ENCODE data around the gene KRTAP1-1. TPM values are rescaled to one million over a fixed set of nuclear protein-coding genes. Genes with fewer than 3 reads are reported as not detected.
"Not testable (repeated sequence)": the region's sequence is repeated elsewhere in the genome, so short reads cannot be mapped to it uniquely, and the experiment has no call there.

KRTAP1-1 gene
- polyA plus RNA-seq, 2 of the 4 experiments (the other 2 are of a cell fraction): not detected

GRCh38 chr17:41002814-41003213, 38.4 kb downstream of the KRTAP1-1 start:
- H3K4me2 ChIP-seq: peak overlapping the region; percentile 19; the same call in 2 of the 3 replicates
- POLR2A ChIA-PET: no interaction called here
- H3K4me1 ChIP-seq: peaks cover 10% of the 10 kb centered on the region
- DNase-seq (ENCODE audit: low read depth in 1 of 2, low spot score in 1 of 2): no peak
- FAIRE-seq: peak; percentile 85
- no peak overlapping the region for H3K4me3 ChIP-seq
- CTCF ChIA-PET: no interaction called here
- TF ChIP-seq EHF (CRISPR knock-in tag; IDR thresholded peaks at IDR 0.05) (no peak), ZSCAN20 (CRISPR knock-in tag; IDR thresholded peaks at IDR 0.05) (no peak), FOSL2 (IDR thresholded peaks at IDR 0.05) (no peak), FOSL2 (CRISPR knock-in tag; IDR thresholded peaks at IDR 0.05) (0 out of 2 replicates have a peak, but pooled peaks have one; percentile 19)
- no peaks in the 10 kb centered on the region for H3K9me3 ChIP-seq
- 8% methylated on average over 5 of the region's 5 CpGs for WGBS (ENCODE audit: missing lambda C conversion rate)
- H3K27ac ChIP-seq: no peak overlapping the region
- ATAC-seq: no peak

- Histone ChIP-seq H3K4me3 (no peak overlapping the region), H3K4me2 (no peak overlapping the region), H3K9me3 (no peaks in the 10 kb centered on the region), H3K4me1 (peaks cover 10% of the 10 kb centered on the region), H3K27ac (no peak overlapping the region)
- FAIRE-seq (no peak), DNase-seq (ENCODE audit: low read depth in 1 of 2, low spot score in 1 of 2) (no peak), ATAC-seq (no peak)
- CTCF ChIA-PET: interaction anchor here (0.7 to 1.0 kb wide), 2 partner anchors 17 to 547 kb away, joined by 3 read pairs; no protein-coding TSS in a partner anchor
- 84% methylated on average over 4 of the region's 4 CpGs for WGBS (ENCODE audit: missing lambda C conversion rate)
- no peak for TF ChIP-seq HOXB5 (CRISPR knock-in tag; IDR thresholded peaks at IDR 0.05)
- no peak for TF ChIP-seq POLR2AphosphoS2 (conservative IDR thresholded peaks at IDR 0.05; ENCODE audit: low read length)
- no peak for TF ChIP-seq HMGXB4 (CRISPR knock-in tag; IDR thresholded peaks at IDR 0.05; ENCODE audit: borderline replicate concordance)
- POLR2A ChIA-PET: no interaction called here
Measured at GRCh38 chr17:41001795-41002194, 39.5 kb downstream of the KRTAP1-1 start.

- DNase-seq (ENCODE audit: low read depth in 1 of 2, low spot score in 1 of 2); H3K9me3 ChIP-seq; ATAC-seq; H3K4me3 ChIP-seq; POLR2A ChIA-PET; FAIRE-seq; H3K27ac ChIP-seq; H3K4me2 ChIP-seq; CTCF ChIA-PET: not testable (repeated sequence)
- H3K4me1 ChIP-seq: peaks cover 10% of the 10 kb centered on the region
- WGBS (ENCODE audit: missing lambda C conversion rate): 80% methylated on average over 6 of the region's 6 CpGs
Measured at GRCh38 chr17:40999563-40999962, 41.7 kb downstream of the KRTAP1-1 start, which contains the start of gene KRTAP3-2. TSS of gene KRTAP3-2 (minus strand) at chr17:40999906. CDS start at chr17:40999853, 53 bp downstream.

GRCh38 chr17:40997361-40997760, 43.9 kb downstream of the KRTAP1-1 start:
- DNase-seq (ENCODE audit: low read depth in 1 of 2, low spot score in 1 of 2) (no peak), FAIRE-seq (peak; percentile 54), ATAC-seq (no peak)
- TF ChIP-seq KDM1A (IDR thresholded peaks at IDR 0.05; ENCODE audit: low read depth) (no peak), EHMT2 (IDR thresholded peaks at IDR 0.05; ENCODE audit: low read depth) (no peak), BHLHE40 (IDR thresholded peaks at IDR 0.05; ENCODE audit: low read depth, low read length) (no peak), RCOR1 (IDR thresholded peaks at IDR 0.05; ENCODE audit: low read depth, low read length) (no peak), CBX8 (IDR thresholded peaks at IDR 0.05) (no peak), PBX3 (IDR thresholded peaks at IDR 0.05) (no peak), ZC3H11A (IDR thresholded peaks at IDR 0.05) (no peak), CHD2 (IDR thresholded peaks at IDR 0.05; ENCODE audit: low read length, partially characterized antibody) (no peak), RAD21 (conservative IDR thresholded peaks at IDR 0.05 in 1 of 2, IDR thresholded peaks at IDR 0.05 in 1 of 2) (no peak), REST (IDR thresholded peaks at IDR 0.05) (no peak), HDAC2 (IDR thresholded peaks at IDR 0.05) (no peak), NR3C1 (IDR thresholded peaks at IDR 0.05) (no peak), ZSCAN20 (CRISPR knock-in tag; IDR thresholded peaks at IDR 0.05) (no peak), HOXB13 (CRISPR knock-in tag; IDR thresholded peaks at IDR 0.05; ENCODE audit: low read depth) (no peak)
- CTCF ChIA-PET: no interaction called here
- WGBS (ENCODE audit: missing lambda C conversion rate): 63% methylated on average over 2 of the region's 2 CpGs
- Histone ChIP-seq H3K4me2 (no peak overlapping the region), H3K9me3 (no peaks in the 10 kb centered on the region), H3K4me3 (no peak overlapping the region), H3K27ac (no peak overlapping the region), H3K4me1 (peaks cover under 1% of the 10 kb centered on the region; the same call in 1 of the 3 replicates)
- POLR2A ChIA-PET: no interaction called here

Measured in A549 (cell line).